Loucy (cell line): ENCODE data around the gene SDHA.
"Not testable (repeated sequence)": the region's sequence is repeated elsewhere in the genome, so short reads cannot be mapped to it uniquely, and the experiment has no call there.

Source experiments
- CTCF ChIP-seq: fragments of 200-600 bp; sonication (generic); conservative IDR thresholded peaks from 2 replicates; pipeline ENCODE4 v1.5.1; 2014; ENCODE audit warnings: mild to moderate bottlenecking, antibody characterized with exemption, low read length
- EZH2phosphoT487 ChIP-seq: fragments of 200-600 bp; IDR thresholded peaks from 2 replicates; pipeline ENCODE4 v1.6.1; 2018; ENCODE audit warnings: antibody characterized with exemption, mild to moderate bottlenecking, moderate library complexity, borderline replicate concordance

GRCh38 chr5:294788-295187, 76.7 kb downstream of the SDHA start:
- not testable (repeated sequence) for TF ChIP-seq CTCF, EZH2phosphoT487
